Esophagus (tissue), 2 donors: Measurements from ENCODE around the gene BTBD7. TPM values are rescaled to one million over a fixed set of nuclear protein-coding genes. Genes with fewer than 3 reads are reported as not detected.
A peak's percentile ranks its signal among the peaks of the same experiment; 100 is the strongest.

Source experiments
- H3K27ac ChIP-seq, 2 donors: one replicate each; pipeline ENCODE4 v1.5.1; 2013; ENCODE audit warnings: low read depth in 2 of 2, mild to moderate bottlenecking in 2 of 2, inconsistent platforms in 1 of 2, low read length in 1 of 2, moderate library complexity in 1 of 2
- H3K27me3 ChIP-seq, 2 donors: one replicate each; pipeline ENCODE4 v1.6.1; 2013; ENCODE audit warnings: low read length in 2 of 2, control low read depth in 1 of 2, mild to moderate bottlenecking in 1 of 2; ENCODE audit not compliant: insufficient read depth in 2 of 2, control insufficient read depth in 1 of 2
- H3K36me3 ChIP-seq, 2 donors: one replicate each; pipeline ENCODE4 v1.6.1; 2013; ENCODE audit warnings: low read length in 1 of 2; ENCODE audit not compliant: control insufficient read depth in 2 of 2, insufficient read depth in 2 of 2
- H3K4me1 ChIP-seq, 2 donors: one replicate each; pipeline ENCODE4 v1.6.1; 2013; ENCODE audit warnings: low read length in 1 of 2; ENCODE audit not compliant: control insufficient read depth in 2 of 2, insufficient read depth in 2 of 2
- H3K4me3 ChIP-seq, 2 donors: one replicate each; pipeline ENCODE4 v1.5.1; 2013; ENCODE audit warnings: low read length in 2 of 2, mild to moderate bottlenecking in 2 of 2, low read depth in 1 of 2, moderate library complexity in 1 of 2
- H3K9me3 ChIP-seq, 2 donors: one replicate each; pipeline ENCODE4 v1.6.1; 2013; ENCODE audit warnings: mild to moderate bottlenecking in 2 of 2, low read depth in 1 of 2, low read length in 1 of 2, moderate library complexity in 1 of 2; ENCODE audit not compliant: control insufficient read depth in 2 of 2, insufficient read depth in 1 of 2
- WGBS, 2 donors: extraction: QIAGEN DNeasy Blood & Tissue Kit; methylation state at CpG; one replicate each; pipeline ENCODE4 v1.1.7; 2013; 5-methylcytosine and 5-hydroxymethylcytosine counted together
- polyA plus RNA-seq, 2 donors: library from polyadenylated mRNA; stranded (reverse); fragments of 200-250 nt; gene quantifications; one replicate each; pipeline ENCODE4 v1.2.3, GENCODE V29; 2013
- donor health status: healthy with polysubstance abuse.
- donor health status: Bipolar disorder and iron deficiency.

BTBD7 gene
- polyA plus RNA-seq, 2 donors = 7.7 to 10.7 TPM

- no peaks in the 10 kb centered on the region for H3K27me3 ChIP-seq
- H3K4me1 ChIP-seq = no peaks in the 10 kb centered on the region
- WGBS, 2 donors = 80 to 86% methylated on average over 2 of the region's 2 CpGs
- no peaks in the 10 kb centered on the region for H3K9me3 ChIP-seq
- no peak overlapping the region for H3K4me3 ChIP-seq
- peaks cover 4 to 9% of the 10 kb centered on the region in 2 donors for H3K36me3 ChIP-seq
- H3K27ac ChIP-seq = no peak overlapping the region
Measured at GRCh38 chr14:93214598-93214997, 118.2 kb downstream of the BTBD7 start.

DNA sequence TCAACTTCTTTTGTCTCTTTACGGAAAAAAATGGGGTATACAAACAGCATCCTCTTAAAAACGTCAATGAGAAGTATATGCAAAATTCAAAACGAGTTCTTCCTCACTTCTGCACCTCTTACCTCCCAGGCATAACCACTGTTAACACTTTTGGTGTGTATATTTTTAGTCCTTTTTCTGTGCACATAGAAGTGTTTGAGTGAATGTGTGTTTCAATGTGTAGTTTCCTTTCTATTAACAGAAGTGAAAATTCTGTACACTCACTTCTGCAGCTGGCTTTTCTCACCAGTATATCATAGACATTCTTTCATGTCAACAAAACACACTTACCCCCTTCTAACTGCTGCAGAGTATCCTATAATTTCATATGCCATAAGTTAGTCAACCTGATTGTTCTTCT, 120.4 kb downstream of the BTBD7 start:
- no peak overlapping the region for H3K27ac ChIP-seq
- H3K4me1 ChIP-seq = no peaks in the 10 kb centered on the region
- H3K9me3 ChIP-seq = no peaks in the 10 kb centered on the region
- 77% methylated on average over 3 of the region's 3 CpGs for WGBS, 2 donors
- H3K27me3 ChIP-seq = no peaks in the 10 kb centered on the region
- H3K36me3 ChIP-seq = peaks cover 0 to 9% of the 10 kb centered on the region in 2 donors
- no peak overlapping the region for H3K4me3 ChIP-seq

- Histone ChIP-seq H3K36me3 (no peaks in the 10 kb centered on the region), H3K4me1 (no peaks in the 10 kb centered on the region), H3K4me3 (peak overlapping the region; percentile 79 to 87), H3K27me3 (no peaks in the 10 kb centered on the region), H3K9me3 (no peaks in the 10 kb centered on the region), H3K27ac (peak overlapping the region; percentile 85 to 91)
- WGBS, 2 donors = 1% methylated on average over 16 to 23 of the region's 23 CpGs
Measured at GRCh38 chr14:93207468-93208308, 125.1 kb downstream of the BTBD7 start.

DNA sequence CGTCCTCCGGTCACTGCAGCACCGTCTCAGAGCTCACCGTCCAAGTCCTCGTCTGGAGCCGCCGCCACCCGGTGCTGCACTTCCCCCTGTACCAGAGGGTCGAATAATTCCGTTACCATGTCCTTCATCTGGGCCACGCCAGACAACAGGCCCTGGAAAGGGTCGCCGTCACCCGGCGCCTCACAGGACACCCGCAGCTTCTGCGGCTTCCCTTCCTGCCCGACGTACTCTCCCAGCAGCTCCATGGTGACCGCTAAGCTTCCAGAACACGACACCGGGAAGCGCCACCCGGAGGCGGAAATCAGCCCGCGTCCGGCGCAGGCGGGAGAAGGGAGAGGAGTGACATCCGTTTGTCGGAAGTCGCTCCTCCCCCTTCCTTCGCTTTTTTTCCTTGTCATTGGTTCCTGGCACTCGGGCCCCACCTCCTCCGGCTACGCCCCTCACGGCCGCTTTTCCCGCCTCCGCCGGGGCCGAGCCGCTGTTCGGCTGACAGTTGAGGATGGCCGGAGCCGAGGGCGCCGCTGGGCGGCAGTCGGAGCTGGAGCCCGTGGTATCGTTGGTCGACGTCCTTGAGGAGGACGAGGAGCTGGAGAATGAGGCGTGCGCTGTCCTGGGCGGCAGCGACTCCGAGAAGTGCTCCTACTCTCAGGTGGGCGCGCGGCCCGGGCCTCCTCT, 125.9 kb downstream of the BTBD7 start, which contains the start of the genes GON7 and UBR7:
Gene GON7, minus strand, starts transcription at position 273 of the 675 bp plus-strand sequence. Its CDS starts 28 bp downstream, at position 245.
Gene UBR7, plus strand, starts transcription at position 464 of the 675 bp plus-strand sequence. Its CDS starts 36 bp downstream, at position 500.
- no peaks in the 10 kb centered on the region for H3K27me3 ChIP-seq
- 0% methylated on average over 61 to 65 of the region's 65 CpGs for WGBS, 2 donors
- no peaks in the 10 kb centered on the region for H3K36me3 ChIP-seq
- no peaks in the 10 kb centered on the region for H3K4me1 ChIP-seq
- H3K27ac ChIP-seq = peak within 1 kb of the TSS; percentile 92 to 93
- no peaks in the 10 kb centered on the region for H3K9me3 ChIP-seq
- peak within 1 kb of the TSS; percentile 79 to 87 for H3K4me3 ChIP-seq

GRCh38 chr14:93201155-93201704, 131.6 kb downstream of the BTBD7 start:
- Histone ChIP-seq H3K4me1 (no peaks in the 10 kb centered on the region), H3K27ac (no peak overlapping the region), H3K36me3 (no peaks in the 10 kb centered on the region), H3K27me3 (no peaks in the 10 kb centered on the region), H3K9me3 (no peaks in the 10 kb centered on the region), H3K4me3 (no peak overlapping the region)
- 81 to 91% methylated on average over 7 of the region's 7 CpGs for WGBS, 2 donors

GRCh38 chr14:93200553-93200952, 132.3 kb downstream of the BTBD7 start:
- no peak overlapping the region for H3K27ac ChIP-seq
- no peaks in the 10 kb centered on the region for H3K4me1 ChIP-seq
- no peaks in the 10 kb centered on the region for H3K36me3 ChIP-seq
- no peaks in the 10 kb centered on the region for H3K27me3 ChIP-seq
- WGBS, 2 donors = 93 to 95% methylated on average over 5 of the region's 5 CpGs
- H3K4me3 ChIP-seq = no peak overlapping the region
- H3K9me3 ChIP-seq = no peaks in the 10 kb centered on the region

DNA sequence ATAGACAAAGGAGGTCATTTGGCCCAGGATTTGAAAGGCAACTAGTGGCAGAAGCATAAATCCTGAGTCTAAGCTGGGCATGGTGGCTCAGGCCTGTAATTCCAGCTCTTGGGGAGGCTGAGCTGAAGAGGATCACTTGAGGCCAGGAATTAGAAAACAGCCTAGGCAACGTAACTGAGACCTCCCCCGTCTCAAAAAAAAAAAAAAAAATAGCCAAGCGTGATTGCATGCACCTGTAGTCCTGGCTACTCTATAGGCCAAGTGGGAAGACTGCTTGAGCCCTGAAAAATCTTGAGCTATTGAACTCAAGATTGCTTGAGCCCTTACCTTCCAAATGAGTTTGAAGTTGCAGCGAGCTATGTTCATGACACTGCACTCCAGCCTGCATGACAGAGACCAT, 133.8 kb downstream of the BTBD7 start:
- Histone ChIP-seq H3K27ac (no peak overlapping the region), H3K9me3 (no peaks in the 10 kb centered on the region), H3K27me3 (no peaks in the 10 kb centered on the region), H3K36me3 (no peaks in the 10 kb centered on the region), H3K4me1 (no peaks in the 10 kb centered on the region), H3K4me3 (no peak overlapping the region)
- WGBS, 2 donors = 95 to 99% methylated on average over 4 of the region's 4 CpGs

DNA sequence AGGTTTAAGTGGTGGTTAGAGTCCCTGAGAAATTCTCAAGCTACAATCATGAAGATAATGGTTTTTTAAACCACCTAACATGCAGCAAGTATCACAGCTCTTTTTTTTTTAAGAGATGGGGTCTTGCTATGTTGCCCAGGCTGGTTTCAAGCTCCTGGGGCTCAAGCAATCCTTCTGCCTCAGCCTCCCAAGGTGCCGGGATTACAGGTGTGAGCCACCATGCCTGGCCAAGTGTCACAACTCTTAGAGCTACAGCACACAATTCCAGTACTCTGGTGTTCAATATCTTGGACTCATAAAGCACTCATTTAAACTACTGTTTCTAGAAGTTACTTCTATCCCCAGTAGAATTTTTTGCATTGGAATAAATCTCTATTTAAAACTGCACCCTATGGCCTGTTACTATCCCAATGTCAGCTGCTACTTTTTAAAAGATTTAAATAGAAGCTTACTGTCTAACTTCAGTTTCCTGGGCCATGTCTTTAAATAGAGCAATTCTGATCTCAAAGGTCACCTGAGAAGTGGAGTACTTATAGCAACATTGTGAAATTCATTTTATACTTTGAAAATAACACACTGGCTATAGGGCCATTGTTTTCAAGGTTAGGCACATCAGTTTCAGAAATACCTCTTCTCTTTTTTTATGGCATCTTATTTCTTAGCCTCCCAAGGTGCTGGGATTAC, 137.4 kb downstream of the BTBD7 start:
- Histone ChIP-seq H3K27me3 (no peaks in the 10 kb centered on the region), H3K4me3 (no peak overlapping the region), H3K9me3 (no peaks in the 10 kb centered on the region), H3K27ac (no peak overlapping the region), H3K4me1 (no peaks in the 10 kb centered on the region), H3K36me3 (no peaks in the 10 kb centered on the region)
- 94 to 95% methylated on average over 1 of the region's 1 CpG for WGBS, 2 donors
